Mesenchymal stem cell (in vitro differentiated cells and primary cell): Measurements from ENCODE around the gene MYO18B.

Experiments used
- DNase-seq: peaks from one replicate; pipeline ENCODE4 v3.0.0-alpha.2; 2013
- H2AFZ ChIP-seq: one replicate; pipeline ENCODE4 v1.6.1; 2013; ENCODE audit warnings: low read depth, mild to moderate bottlenecking, control low read depth, inconsistent platforms, low read length, moderate library complexity
- H2AK5ac ChIP-seq: 2 replicates; pipeline ENCODE4 v1.6.1; 2013; ENCODE audit warnings: low read length, moderate library complexity, mild to moderate bottlenecking, inconsistent platforms; ENCODE audit not compliant: severe bottlenecking
- H2BK120ac ChIP-seq: one replicate; pipeline ENCODE4 v1.6.1; 2013; ENCODE audit warnings: low read depth, mild to moderate bottlenecking, inconsistent platforms, low read length, moderate library complexity
- H2BK12ac ChIP-seq, 2 experiments: one replicate each; pipeline ENCODE4 v1.6.1; 2013; ENCODE audit warnings: inconsistent platforms in 2 of 2, low read length in 2 of 2, mild to moderate bottlenecking in 2 of 2, moderate library complexity in 2 of 2, control low read depth in 1 of 2
- H2BK15ac ChIP-seq: one replicate; pipeline ENCODE4 v1.6.1; 2013; ENCODE audit warnings: mild to moderate bottlenecking, low read depth, inconsistent platforms; ENCODE audit not compliant: poor library complexity, severe bottlenecking
- H2BK5ac ChIP-seq: 2 replicates; pipeline ENCODE4 v1.6.1; 2013; ENCODE audit warnings: low read depth, mild to moderate bottlenecking, low read length, control low read depth, inconsistent platforms; ENCODE audit not compliant: poor library complexity, severe bottlenecking
- H3K14ac ChIP-seq, 2 experiments: one replicate each; pipeline ENCODE4 v1.6.1; 2013; ENCODE audit warnings: inconsistent platforms in 2 of 2, low read length in 2 of 2, control low read depth in 1 of 2, mild to moderate bottlenecking in 1 of 2, moderate library complexity in 1 of 2
- H3K18ac ChIP-seq, 2 experiments: one replicate each; pipeline ENCODE4 v1.6.1; 2013; ENCODE audit warnings: inconsistent platforms in 2 of 2, low read length in 2 of 2, control low read depth in 1 of 2, low read depth in 1 of 2, mild to moderate bottlenecking in 1 of 2
- H3K23ac ChIP-seq, 2 experiments: one replicate each; pipeline ENCODE4 v1.6.1; 2013; ENCODE audit warnings: inconsistent platforms in 2 of 2, low read length in 2 of 2, mild to moderate bottlenecking in 2 of 2, moderate library complexity in 2 of 2, control low read depth in 1 of 2
- H3K27ac ChIP-seq: 2 replicates; pipeline ENCODE4 v1.5.1; 2013; ENCODE audit warnings: mild to moderate bottlenecking, moderate library complexity, low read length, control low read depth, inconsistent platforms; ENCODE audit not compliant: poor library complexity, severe bottlenecking
- H3K27me3 ChIP-seq, 2 experiments: 2 replicates each; pipeline versions ENCODE4 v1.6.1 to v1.7.0; 2013; ENCODE audit warnings: low read length in 2 of 2, mild to moderate bottlenecking in 2 of 2, moderate library complexity in 2 of 2, control low read depth in 1 of 2, inconsistent platforms in 1 of 2; ENCODE audit not compliant: control insufficient read depth in 1 of 2, insufficient read depth in 1 of 2
- H3K36me3 ChIP-seq, 2 experiments: 2 replicates each; pipeline versions ENCODE4 v1.6.1 to v1.7.0; 2013; ENCODE audit warnings: low read length in 2 of 2, control low read depth in 1 of 2, inconsistent platforms in 1 of 2, low read depth in 1 of 2, mild to moderate bottlenecking in 1 of 2; ENCODE audit not compliant: insufficient read depth in 2 of 2, control insufficient read depth in 1 of 2
- H3K4ac ChIP-seq, 2 experiments: one replicate each; pipeline ENCODE4 v1.6.1; 2013; ENCODE audit warnings: inconsistent platforms in 2 of 2, low read length in 2 of 2, mild to moderate bottlenecking in 2 of 2, moderate library complexity in 2 of 2, control low read depth in 1 of 2, low read depth in 1 of 2
- H3K4me1 ChIP-seq: 2 replicates; pipeline ENCODE4 v1.6.1; 2013; ENCODE audit warnings: low read depth, low read length, control low read depth; ENCODE audit not compliant: control insufficient read depth, insufficient read depth
- H3K4me2 ChIP-seq: 2 replicates; pipeline ENCODE4 v1.6.1; 2013; ENCODE audit warnings: low read length, mild to moderate bottlenecking, inconsistent platforms; ENCODE audit not compliant: poor library complexity, severe bottlenecking
- H3K4me3 ChIP-seq, 2 experiments: 2 replicates each; pipeline versions ENCODE4 v1.5.1 to v1.7.0; 2013; ENCODE audit warnings: low read length in 2 of 2, mild to moderate bottlenecking in 2 of 2, control low read depth in 1 of 2, low read depth in 1 of 2; ENCODE audit not compliant: insufficient read depth in 1 of 2
- H3K79me1 ChIP-seq: replicated peaks from 2 replicates; pipeline ENCODE4 v1.6.1; 2013; ENCODE audit warnings: mild to moderate bottlenecking, control low read depth, low read length, inconsistent platforms; ENCODE audit not compliant: poor library complexity, severe bottlenecking
- H3K9ac ChIP-seq: 2 replicates; pipeline ENCODE4 v1.7.0; 2013; ENCODE audit warnings: mild to moderate bottlenecking, low read length, moderate library complexity
- H3K9me3 ChIP-seq: 2 replicates; pipeline ENCODE4 v1.7.0; 2013; ENCODE audit warnings: mild to moderate bottlenecking, low read length; ENCODE audit not compliant: control insufficient read depth
- H4K8ac ChIP-seq: one replicate; pipeline ENCODE4 v1.6.1; 2013; ENCODE audit warnings: inconsistent platforms, mild to moderate bottlenecking, low read length, moderate library complexity
- H4K91ac ChIP-seq: one replicate; pipeline ENCODE4 v1.6.1; 2013; ENCODE audit warnings: mild to moderate bottlenecking, low read length, inconsistent platforms
- WGBS: methylation state at CpG from one replicate; pipeline ENCODE4 v1.1.7; 2013; ENCODE audit warnings: mixed read lengths; 5-methylcytosine and 5-hydroxymethylcytosine counted together

The MYO18B gene

GRCh38 chr22:25835348-25835747 is 93.4 kb downstream of the MYO18B start:
- H3K23ac ChIP-seq, result no peak overlapping the region
- H3K9ac ChIP-seq, result no peak overlapping the region
- H2BK15ac ChIP-seq, result no peak overlapping the region
- H3K4ac ChIP-seq, result no peak overlapping the region
- H3K9me3 ChIP-seq, result no peaks in the 10 kb centered on the region
- no peak overlapping the region for H2BK12ac ChIP-seq
- no peaks in the 10 kb centered on the region for H3K4me1 ChIP-seq
- no peak overlapping the region for H3K4me3 ChIP-seq
- H2BK120ac ChIP-seq, result no peak overlapping the region
- H2AK5ac ChIP-seq, result no peak overlapping the region
- no peak overlapping the region for H3K27ac ChIP-seq
- no peak overlapping the region for H2BK5ac ChIP-seq
- WGBS, result 47% methylated on average over 7 of the region's 7 CpGs
- no peak overlapping the region for H4K8ac ChIP-seq
- no peaks in the 10 kb centered on the region for H3K36me3 ChIP-seq
- no peak overlapping the region for H2AFZ ChIP-seq
- no peak overlapping the region for H4K91ac ChIP-seq
- no peak overlapping the region for H3K4me2 ChIP-seq
- no peak for DNase-seq
- H3K27me3 ChIP-seq, result peaks cover 0 to 13% of the 10 kb centered on the region in 2 experiments
- H3K14ac ChIP-seq, result peak overlapping the region in 1 of 2 experiments; percentile 47
- no peak overlapping the region for H3K18ac ChIP-seq
- no peaks in the 10 kb centered on the region for H3K79me1 ChIP-seq

DNA sequence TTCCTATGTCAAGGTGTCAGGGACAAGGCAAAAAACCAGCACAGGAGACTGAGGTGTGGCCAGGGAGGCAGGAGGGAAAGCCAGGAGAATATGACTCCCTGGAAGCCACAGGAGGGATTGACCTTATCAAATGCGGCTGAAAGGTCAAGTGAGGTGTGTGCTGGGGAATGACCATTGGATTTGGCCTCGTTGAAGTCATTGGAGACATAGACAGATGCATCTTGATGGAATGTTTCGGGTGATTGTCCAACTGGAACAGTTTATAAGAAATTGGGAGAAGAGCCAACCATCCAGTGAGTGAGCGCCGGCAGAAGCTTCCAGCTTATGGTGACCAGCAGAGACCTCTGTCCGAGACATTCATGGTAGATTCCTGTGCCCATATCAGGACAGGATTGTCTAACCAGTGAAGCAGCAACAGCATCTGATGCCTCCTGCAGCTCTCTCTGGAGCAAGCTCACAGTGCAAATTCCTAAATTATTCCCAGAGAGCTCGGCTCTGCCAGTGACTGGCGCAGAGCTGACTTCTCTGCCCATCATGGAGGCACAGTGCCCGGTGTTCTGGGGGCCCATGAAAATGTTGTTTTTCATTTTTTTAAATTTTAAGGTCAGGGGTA is 95.4 kb downstream of the MYO18B start:
- WGBS, result 82% methylated on average over 9 of the region's 9 CpGs

GRCh38 chr22:25838960-25839741 is 97.2 kb downstream of the MYO18B start:
- Histone ChIP-seq H3K9me3 (no peaks in the 10 kb centered on the region), H3K27ac (no peak overlapping the region), H3K4me1 (no peaks in the 10 kb centered on the region), H4K8ac (no peak overlapping the region), H3K27me3 (peaks cover 0 to 16% of the 10 kb centered on the region in 2 experiments), H2AFZ (no peak overlapping the region), H2BK15ac (no peak overlapping the region), H3K36me3 (no peaks in the 10 kb centered on the region), H2BK120ac (no peak overlapping the region), H3K4me3 (no peak overlapping the region), H3K14ac (no peak overlapping the region), H3K9ac (no peak overlapping the region), H2AK5ac (no peak overlapping the region), H3K79me1 (no peaks in the 10 kb centered on the region), H4K91ac (no peak overlapping the region), H3K18ac (no peak overlapping the region), H2BK5ac (no peak overlapping the region), H3K23ac (no peak overlapping the region), H3K4ac (no peak overlapping the region), H3K4me2 (no peak overlapping the region), H2BK12ac (no peak overlapping the region)
- no peak for DNase-seq
- 80% methylated on average over 12 of the region's 12 CpGs for WGBS

More for the DNA sequence above, 95.4 kb downstream of the MYO18B start:
- no peak overlapping the region for H3K9ac ChIP-seq
- H2BK5ac ChIP-seq, result no peak overlapping the region
- H3K9me3 ChIP-seq, result no peaks in the 10 kb centered on the region
- H4K8ac ChIP-seq, result no peak overlapping the region
- no peak overlapping the region for H2AFZ ChIP-seq
- H3K4me2 ChIP-seq, result no peak overlapping the region
- H3K4ac ChIP-seq, result no peak overlapping the region
- H3K79me1 ChIP-seq, result no peaks in the 10 kb centered on the region
- H3K27ac ChIP-seq, result no peak overlapping the region
- H3K18ac ChIP-seq, result no peak overlapping the region
- no peak overlapping the region for H2BK120ac ChIP-seq
- no peak overlapping the region for H2BK15ac ChIP-seq
- H3K23ac ChIP-seq, result no peak overlapping the region
- H3K4me3 ChIP-seq, result no peak overlapping the region
- H3K27me3 ChIP-seq, result peaks cover 0 to 16% of the 10 kb centered on the region in 2 experiments
- H2BK12ac ChIP-seq, result no peak overlapping the region
- no peak overlapping the region for H3K14ac ChIP-seq
- H2AK5ac ChIP-seq, result no peak overlapping the region
- no peak for DNase-seq
- no peaks in the 10 kb centered on the region for H3K4me1 ChIP-seq
- H4K91ac ChIP-seq, result no peak overlapping the region
- H3K36me3 ChIP-seq, result no peaks in the 10 kb centered on the region

GRCh38 chr22:25839755-25840154 is 97.8 kb downstream of the MYO18B start:
- no peak overlapping the region for H2AFZ ChIP-seq
- H3K4me2 ChIP-seq, result no peak overlapping the region
- no peaks in the 10 kb centered on the region for H3K4me1 ChIP-seq
- no peak overlapping the region for H3K14ac ChIP-seq
- H3K27ac ChIP-seq, result no peak overlapping the region
- H2BK120ac ChIP-seq, result no peak overlapping the region
- H3K4me3 ChIP-seq, result no peak overlapping the region
- no peak for DNase-seq
- H3K79me1 ChIP-seq, result no peaks in the 10 kb centered on the region
- no peak overlapping the region for H2BK12ac ChIP-seq
- H2BK5ac ChIP-seq, result no peak overlapping the region
- H3K18ac ChIP-seq, result no peak overlapping the region
- no peak overlapping the region for H4K8ac ChIP-seq
- H2BK15ac ChIP-seq, result no peak overlapping the region
- H2AK5ac ChIP-seq, result no peak overlapping the region
- H3K27me3 ChIP-seq, result peaks cover 0 to 16% of the 10 kb centered on the region in 2 experiments
- H3K9ac ChIP-seq, result no peak overlapping the region
- H4K91ac ChIP-seq, result no peak overlapping the region
- H3K36me3 ChIP-seq, result no peaks in the 10 kb centered on the region
- H3K23ac ChIP-seq, result no peak overlapping the region
- no peak overlapping the region for H3K4ac ChIP-seq
- WGBS, result 80% methylated on average over 6 of the region's 6 CpGs
- no peaks in the 10 kb centered on the region for H3K9me3 ChIP-seq
